ENCODE data around the gene POMT2. TPM values are rescaled to one million over a fixed set of nuclear protein-coding genes. Genes with fewer than 3 reads are reported as not detected.

POMT2 gene
- total RNA-seq, 1 experiment from 2014 or later: 30.4 TPM

GRCh38 chr14:77290705-77291104 is 30.0 kb downstream of the POMT2 start:
- intact Hi-C loops (cut with micrococcal nuclease; ENCODE audit: unreplicated experiment): no loop called here
- no peaks in the 10 kb centered on the region for H3K36me3 ChIP-seq (ENCODE audit: control insufficient read depth, insufficient read depth, low read length)
- no peaks in the 10 kb centered on the region for H3K9me3 Mint-ChIP-seq (ENCODE audit: unreplicated experiment)
- CTCF ChIA-PET: interaction anchor here (0.5 to 0.6 kb wide), 2 partner anchors 10 to 25 kb away, joined by 3 to 7 read pairs; no protein-coding TSS in a partner anchor
- no peak for DNase-seq
- H3K4me1 ChIP-seq: no peaks in the 10 kb centered on the region
- peaks cover 13% of the 10 kb centered on the region for H3K36me3 Mint-ChIP-seq (ENCODE audit: insufficient read depth, unreplicated experiment)
- H3K27ac Mint-ChIP-seq (ENCODE audit: unreplicated experiment): no peak overlapping the region
- no peaks in the 10 kb centered on the region for H3K27me3 ChIP-seq (replicated peaks; ENCODE audit: control insufficient read depth, insufficient read depth, low read length)
- POLR2A ChIA-PET: no interaction called here
- no TSS peak for BruUV-seq (replicated peaks)
- no peaks in the 10 kb centered on the region for H3K4me1 Mint-ChIP-seq (ENCODE audit: low read depth, unreplicated experiment)
- TF ChIP-seq CTCF (IDR thresholded peaks at IDR 0.05; ENCODE audit: insufficient read depth in 1 of 2, low read depth in 1 of 2, low read length in 1 of 2, severe bottlenecking in 1 of 2, unreplicated experiment in 1 of 2): peak in 1 of 2 experiments; percentile 27
- no peaks in the 10 kb centered on the region for H3K9me3 ChIP-seq
- H3K27me3 Mint-ChIP-seq (ENCODE audit: insufficient read depth, unreplicated experiment): no peaks in the 10 kb centered on the region
- H3K4me3 ChIP-seq (ENCODE audit: low read depth, low read length): no peak overlapping the region
- H3K4me3 Mint-ChIP-seq (ENCODE audit: unreplicated experiment): no peak overlapping the region

- no peaks in the 10 kb centered on the region for H3K4me1 ChIP-seq
- no peak for TF ChIP-seq CTCF (IDR thresholded peaks at IDR 0.05; ENCODE audit: insufficient read depth in 1 of 2, low read depth in 1 of 2, low read length in 1 of 2, severe bottlenecking in 1 of 2, unreplicated experiment in 1 of 2)
- Mint-ChIP-seq H3K36me3 (ENCODE audit: insufficient read depth, unreplicated experiment) (peaks cover 20% of the 10 kb centered on the region), H3K9me3 (ENCODE audit: unreplicated experiment) (no peaks in the 10 kb centered on the region), H3K27ac (ENCODE audit: unreplicated experiment) (no peak overlapping the region), H3K4me1 (ENCODE audit: low read depth, unreplicated experiment) (no peaks in the 10 kb centered on the region), H3K27me3 (ENCODE audit: insufficient read depth, unreplicated experiment) (no peaks in the 10 kb centered on the region), H3K4me3 (ENCODE audit: unreplicated experiment) (no peak overlapping the region)
- no peaks in the 10 kb centered on the region for H3K27me3 ChIP-seq (replicated peaks; ENCODE audit: control insufficient read depth, insufficient read depth, low read length)
- no TSS peak for BruUV-seq (replicated peaks)
- POLR2A ChIA-PET: no interaction called here
- DNase-seq: no peak
- CTCF ChIA-PET: no interaction called here
- intact Hi-C loops (cut with micrococcal nuclease; ENCODE audit: unreplicated experiment): no loop called here
- H3K4me3 ChIP-seq (ENCODE audit: low read depth, low read length): no peak overlapping the region
- no peaks in the 10 kb centered on the region for H3K9me3 ChIP-seq
- H3K36me3 ChIP-seq (ENCODE audit: control insufficient read depth, insufficient read depth, low read length): no peaks in the 10 kb centered on the region
These were observed 34.1 kb downstream of the POMT2 start for GRCh38 chr14:77286576-77286975.

GRCh38 chr14:77284466-77284865 is 36.2 kb downstream of the POMT2 start:
- intact Hi-C loops (cut with micrococcal nuclease; ENCODE audit: unreplicated experiment): no loop called here
- Mint-ChIP-seq H3K27me3 (ENCODE audit: insufficient read depth, unreplicated experiment) (no peaks in the 10 kb centered on the region), H3K9me3 (ENCODE audit: unreplicated experiment) (no peaks in the 10 kb centered on the region), H3K4me3 (ENCODE audit: unreplicated experiment) (no peak overlapping the region), H3K4me1 (ENCODE audit: low read depth, unreplicated experiment) (no peaks in the 10 kb centered on the region), H3K27ac (ENCODE audit: unreplicated experiment) (no peak overlapping the region), H3K36me3 (ENCODE audit: insufficient read depth, unreplicated experiment) (peaks cover 20% of the 10 kb centered on the region)
- Histone ChIP-seq H3K36me3 (ENCODE audit: control insufficient read depth, insufficient read depth, low read length) (no peaks in the 10 kb centered on the region), H3K4me3 (ENCODE audit: low read depth, low read length) (no peak overlapping the region), H3K4me1 (no peaks in the 10 kb centered on the region), H3K9me3 (no peaks in the 10 kb centered on the region), H3K27me3 (replicated peaks; ENCODE audit: control insufficient read depth, insufficient read depth, low read length) (no peaks in the 10 kb centered on the region)
- CTCF ChIA-PET: no interaction called here
- TF ChIP-seq CTCF (IDR thresholded peaks at IDR 0.05; ENCODE audit: insufficient read depth in 1 of 2, low read depth in 1 of 2, low read length in 1 of 2, severe bottlenecking in 1 of 2, unreplicated experiment in 1 of 2): no peak
- no TSS peak for BruUV-seq (replicated peaks)
- POLR2A ChIA-PET: no interaction called here
- no peak for DNase-seq
